Stimulated activated effector memory CD8-positive, alpha-beta T cell treated with anti-CD3 and anti-CD28 coated beads, Interleukin-12 subunit alpha, Interleukin-12 subunit beta, amount 100 ng/mL, for 72 hours (primary cell): ENCODE results near the gene UBE2K.
"Not testable (repeated sequence)": the region's sequence is repeated elsewhere in the genome, so short reads cannot be mapped to it uniquely, and the experiment has no call there.

Experiments
- ATAC-seq: fragments of 150-1000 bp; cut with Tn5 transposase; 2 replicates; pipeline ENCODE4 v1.10.0; 2021
- DNase-seq, 2 donors: peaks; one replicate each; pipeline ENCODE4 v3.0.0; 2021 to 2022; ENCODE audit warnings: low spot score in 2 of 2
- H3K27ac Mint-ChIP-seq: one replicate; pipeline ENCODE4 v1.8.0; 2022; ENCODE audit warnings: mild to moderate bottlenecking, mixed read lengths
- H3K36me3 Mint-ChIP-seq: one replicate; pipeline ENCODE4 v1.8.0; 2022; ENCODE audit warnings: mild to moderate bottlenecking, mixed read lengths
- H3K4me1 Mint-ChIP-seq: one replicate; pipeline ENCODE4 v1.8.0; 2022; ENCODE audit warnings: mixed read lengths
- H3K4me3 Mint-ChIP-seq: one replicate; pipeline ENCODE4 v1.8.0; 2022; ENCODE audit warnings: mild to moderate bottlenecking, mixed read lengths
- H3K9me3 Mint-ChIP-seq: one replicate; pipeline ENCODE4 v1.8.0; 2022; ENCODE audit warnings: mixed read lengths

The UBE2K gene

GRCh38 chr4:39785083-39785482, 87.1 kb downstream of the UBE2K start:
- no peaks in the 10 kb centered on the region for H3K4me1 Mint-ChIP-seq
- no peak overlapping the region for H3K4me3 Mint-ChIP-seq
- no peaks in the 10 kb centered on the region for H3K9me3 Mint-ChIP-seq
- DNase-seq, result no peak
- no peak overlapping the region for H3K27ac Mint-ChIP-seq
- H3K36me3 Mint-ChIP-seq, result peaks cover 16% of the 10 kb centered on the region
- ATAC-seq, result no peak

- Mint-ChIP-seq H3K9me3 (no peaks in the 10 kb centered on the region), H3K27ac (no peak overlapping the region), H3K4me3 (no peak overlapping the region), H3K36me3 (peaks cover 6% of the 10 kb centered on the region), H3K4me1 (no peaks in the 10 kb centered on the region)
- ATAC-seq (no peak), DNase-seq (no peak)
These were observed 88.9 kb downstream of the UBE2K start for GRCh38 chr4:39786838-39787237.

- no peaks in the 10 kb centered on the region for H3K9me3 Mint-ChIP-seq
These were observed 94.2 kb downstream of the UBE2K start for GRCh38 chr4:39792128-39792527.

GRCh38 chr4:39792529-39792928, 94.6 kb downstream of the UBE2K start:
- H3K36me3 Mint-ChIP-seq, result no peaks in the 10 kb centered on the region
- DNase-seq, result no peak
- H3K9me3 Mint-ChIP-seq, result no peaks in the 10 kb centered on the region
- no peak overlapping the region for H3K27ac Mint-ChIP-seq
- no peaks in the 10 kb centered on the region for H3K4me1 Mint-ChIP-seq
- H3K4me3 Mint-ChIP-seq, result no peak overlapping the region
- ATAC-seq, result no peak

More at GRCh38 chr4:39792128-39792527, 94.2 kb downstream of the UBE2K start:
- no peaks in the 10 kb centered on the region for H3K4me1 Mint-ChIP-seq
- DNase-seq (no peak), ATAC-seq (no peak)
- H3K27ac Mint-ChIP-seq, result no peak overlapping the region
- no peaks in the 10 kb centered on the region for H3K36me3 Mint-ChIP-seq
- no peak overlapping the region for H3K4me3 Mint-ChIP-seq

- not testable (repeated sequence) for DNase-seq, H3K36me3 Mint-ChIP-seq, H3K4me3 Mint-ChIP-seq, ATAC-seq, H3K9me3 Mint-ChIP-seq, H3K27ac Mint-ChIP-seq, H3K4me1 Mint-ChIP-seq
These were observed 95.0 kb downstream of the UBE2K start for GRCh38 chr4:39792976-39793375.

GRCh38 chr4:39802005-39802404, 104.1 kb downstream of the UBE2K start:
- H3K9me3 Mint-ChIP-seq, result no peaks in the 10 kb centered on the region
- H3K36me3 Mint-ChIP-seq, result no peaks in the 10 kb centered on the region
- no peak overlapping the region for H3K4me3 Mint-ChIP-seq
- DNase-seq (no peak), ATAC-seq (no peak)
- H3K4me1 Mint-ChIP-seq, result no peaks in the 10 kb centered on the region
- no peak overlapping the region for H3K27ac Mint-ChIP-seq

- peaks cover 4% of the 10 kb centered on the region for H3K9me3 Mint-ChIP-seq
- no peak overlapping the region for H3K27ac Mint-ChIP-seq
- no peak overlapping the region for H3K4me3 Mint-ChIP-seq
- H3K4me1 Mint-ChIP-seq, result peaks cover 14% of the 10 kb centered on the region
- DNase-seq, result no peak
- peaks cover 17% of the 10 kb centered on the region for H3K36me3 Mint-ChIP-seq
- ATAC-seq, result no peak
These were observed 110.4 kb downstream of the UBE2K start for GRCh38 chr4:39808231-39808749.

GRCh38 chr4:39812500-39812899, 114.6 kb downstream of the UBE2K start:
- DNase-seq (peak in 1 of 2 donors; percentile 7), ATAC-seq (peak; percentile 71)
- H3K4me3 Mint-ChIP-seq, result peak overlapping the region; percentile 53
- H3K27ac Mint-ChIP-seq, result peak overlapping the region; percentile 100
- H3K9me3 Mint-ChIP-seq, result peaks cover 4% of the 10 kb centered on the region
- peaks cover 39% of the 10 kb centered on the region for H3K36me3 Mint-ChIP-seq
- H3K4me1 Mint-ChIP-seq, result peaks cover 29% of the 10 kb centered on the region

GRCh38 chr4:39813033-39813432, 115.1 kb downstream of the UBE2K start:
- not testable (repeated sequence) for DNase-seq, ATAC-seq, H3K9me3 Mint-ChIP-seq
- peak overlapping the region; percentile 53 for H3K4me3 Mint-ChIP-seq
- peaks cover 39% of the 10 kb centered on the region for H3K36me3 Mint-ChIP-seq
- H3K4me1 Mint-ChIP-seq, result peaks cover 29% of the 10 kb centered on the region
- H3K27ac Mint-ChIP-seq, result peak overlapping the region; percentile 100

GRCh38 chr4:39813761-39814160, 115.8 kb downstream of the UBE2K start:
- H3K36me3 Mint-ChIP-seq, result peaks cover 39% of the 10 kb centered on the region
- H3K27ac Mint-ChIP-seq, result peak overlapping the region; percentile 100
- H3K9me3 Mint-ChIP-seq, ATAC-seq, DNase-seq: not testable (repeated sequence)
- peak overlapping the region; percentile 38 for H3K4me3 Mint-ChIP-seq
- H3K4me1 Mint-ChIP-seq, result peaks cover 29% of the 10 kb centered on the region

GRCh38 chr4:39814403-39815185, 116.7 kb downstream of the UBE2K start:
- Mint-ChIP-seq H3K27ac (peak overlapping the region; percentile 100), H3K4me3 (peak overlapping the region; percentile 38)

GRCh38 chr4:39818646-39819045, 120.7 kb downstream of the UBE2K start:
- Mint-ChIP-seq H3K36me3 (peaks cover 31% of the 10 kb centered on the region), H3K4me3 (no peak overlapping the region), H3K4me1 (peaks cover 14% of the 10 kb centered on the region), H3K27ac (no peak overlapping the region), H3K9me3 (no peaks in the 10 kb centered on the region)
- DNase-seq, result no peak
- no peak for ATAC-seq

More at GRCh38 chr4:39814403-39815185, 116.7 kb downstream of the UBE2K start:
- ATAC-seq, result peak; percentile 63
- Mint-ChIP-seq H3K9me3 (peaks cover 4% of the 10 kb centered on the region), H3K4me1 (peaks cover 29% of the 10 kb centered on the region), H3K36me3 (peaks cover 39% of the 10 kb centered on the region)
- peak in 1 of 2 donors; percentile 11 for DNase-seq

- H3K36me3 Mint-ChIP-seq, result peaks cover 31% of the 10 kb centered on the region
- peak overlapping the region; percentile 72 for H3K27ac Mint-ChIP-seq
- H3K4me1 Mint-ChIP-seq, result no peaks in the 10 kb centered on the region
- no peaks in the 10 kb centered on the region for H3K9me3 Mint-ChIP-seq
- H3K4me3 Mint-ChIP-seq, result no peak overlapping the region
- DNase-seq (no peak), ATAC-seq (no peak)
These were observed 122.2 kb downstream of the UBE2K start for GRCh38 chr4:39820186-39820585.

GRCh38 chr4:39821951-39822350, 124.0 kb downstream of the UBE2K start:
- DNase-seq (no peak), ATAC-seq (no peak)
- Mint-ChIP-seq H3K36me3 (peaks cover 45% of the 10 kb centered on the region), H3K4me3 (no peak overlapping the region), H3K27ac (no peak overlapping the region), H3K9me3 (no peaks in the 10 kb centered on the region), H3K4me1 (no peaks in the 10 kb centered on the region)

GRCh38 chr4:39822662-39823061, 124.7 kb downstream of the UBE2K start:
- H3K4me3 Mint-ChIP-seq, result no peak overlapping the region
- DNase-seq, result no peak
- H3K9me3 Mint-ChIP-seq, result no peaks in the 10 kb centered on the region
- no peaks in the 10 kb centered on the region for H3K4me1 Mint-ChIP-seq
- H3K27ac Mint-ChIP-seq, result no peak overlapping the region
- ATAC-seq, result no peak
- H3K36me3 Mint-ChIP-seq, result peaks cover 52% of the 10 kb centered on the region

GRCh38 chr4:39823191-39823590, 125.3 kb downstream of the UBE2K start:
- no peak overlapping the region for H3K27ac Mint-ChIP-seq

More at GRCh38 chr4:39823191-39823590, 125.3 kb downstream of the UBE2K start:
- no peaks in the 10 kb centered on the region for H3K9me3 Mint-ChIP-seq
- ATAC-seq, result no peak
- H3K36me3 Mint-ChIP-seq, result peaks cover 58% of the 10 kb centered on the region
- no peak for DNase-seq
- no peak overlapping the region for H3K4me3 Mint-ChIP-seq
- H3K4me1 Mint-ChIP-seq, result no peaks in the 10 kb centered on the region
